SU-DHL-6 (cell line): ENCODE data around the gene DCTN2.

Source experiments
- H2AFZ ChIP-seq: fragments of 200-600 bp; sonication (generic); 2 replicates; pipeline ENCODE4 v1.6.1; 2014; ENCODE audit warnings: low read depth, mild to moderate bottlenecking, moderate library complexity, mixed read lengths, antibody characterized with exemption, low read length; ENCODE audit not compliant: severe bottlenecking
- H3F3A ChIP-seq: fragments of 200-600 bp; shearing (Covaris generic); 2 replicates; pipeline ENCODE4 v1.6.0; 2016; ENCODE audit warnings: antibody characterized with exemption, mild to moderate bottlenecking; ENCODE audit not compliant: insufficient read depth
- H3K27ac ChIP-seq: fragments of 200-600 bp; sonication (generic); 2 replicates; pipeline ENCODE4 v1.5.1; 2016; ENCODE audit warnings: low read depth, mild to moderate bottlenecking, low read length, moderate library complexity, mixed read lengths
- H3K27me3 ChIP-seq: fragments of 200-600 bp; sonication (generic), shearing (Covaris generic); 2 replicates; pipeline ENCODE4 v1.6.0; 2014; ENCODE audit warnings: mild to moderate bottlenecking, low read length
- H3K36me3 ChIP-seq: fragments of 200-600 bp; sonication (generic); 2 replicates; pipeline ENCODE4 v1.6.1; 2014; ENCODE audit warnings: mild to moderate bottlenecking, low read length, mixed read lengths
- H3K4me2 ChIP-seq: fragments of 300-600, 200-600 bp; shearing (Covaris generic), sonication (generic); 2 replicates; pipeline ENCODE4 v1.6.0; 2014; ENCODE audit warnings: low read length, low read depth, mild to moderate bottlenecking; ENCODE audit not compliant: poor library complexity, severe bottlenecking
- H3K4me3 ChIP-seq: fragments of 200-600 bp; sonication (generic); 2 replicates; pipeline ENCODE4 v1.5.1; 2014; ENCODE audit warnings: antibody characterized with exemption, low read length, mild to moderate bottlenecking, mixed read lengths; ENCODE audit not compliant: insufficient read depth, poor library complexity, severe bottlenecking
- H3K79me2 ChIP-seq: fragments of 200-600 bp; sonication (generic); 2 replicates; pipeline ENCODE4 v1.6.1; 2014; ENCODE audit warnings: mild to moderate bottlenecking, low read length, moderate library complexity; ENCODE audit not compliant: insufficient read depth
- H3K9ac ChIP-seq: fragments of 200-600 bp; sonication (generic); 2 replicates; pipeline ENCODE4 v1.7.0; 2014; ENCODE audit warnings: mild to moderate bottlenecking, low read length
- H3K9me2 ChIP-seq: fragments of 200-600 bp; sonication (generic); replicated peaks from 2 replicates; pipeline ENCODE4 v1.6.1; 2014; ENCODE audit warnings: low read length; ENCODE audit not compliant: insufficient read depth
- H3K9me3 ChIP-seq: fragments of 200-600 bp; sonication (generic); 2 replicates; pipeline ENCODE4 v1.6.1; 2014; ENCODE audit warnings: low read length, mixed read lengths; ENCODE audit not compliant: insufficient read depth
- H4K20me1 ChIP-seq: fragments of 200-600 bp; sonication (generic); 2 replicates; pipeline ENCODE4 v1.6.1; 2014; ENCODE audit warnings: low read depth, mild to moderate bottlenecking, antibody characterized with exemption, low read length, moderate library complexity, mixed read lengths
- EZH2phosphoT487 ChIP-seq: fragments of 200-600 bp; sonication (generic), shearing (Covaris generic); conservative IDR thresholded peaks from 2 replicates; pipeline ENCODE4 v1.6.1; 2018; ENCODE audit warnings: mild to moderate bottlenecking, antibody characterized with exemption, low read length, moderate library complexity, mixed read lengths
- TF ChIP-seq, protein P1 (sequence below): fragments of 200-600 bp; sonication (generic); IDR thresholded peaks from one replicate; pipeline ENCODE4 v1.5.1; 2017; ENCODE audit warnings: antibody characterized with exemption, mild to moderate bottlenecking, low read length, moderate library complexity; ENCODE audit not compliant: insufficient read depth, poor library complexity, severe bottlenecking

DCTN2 gene

DNA sequence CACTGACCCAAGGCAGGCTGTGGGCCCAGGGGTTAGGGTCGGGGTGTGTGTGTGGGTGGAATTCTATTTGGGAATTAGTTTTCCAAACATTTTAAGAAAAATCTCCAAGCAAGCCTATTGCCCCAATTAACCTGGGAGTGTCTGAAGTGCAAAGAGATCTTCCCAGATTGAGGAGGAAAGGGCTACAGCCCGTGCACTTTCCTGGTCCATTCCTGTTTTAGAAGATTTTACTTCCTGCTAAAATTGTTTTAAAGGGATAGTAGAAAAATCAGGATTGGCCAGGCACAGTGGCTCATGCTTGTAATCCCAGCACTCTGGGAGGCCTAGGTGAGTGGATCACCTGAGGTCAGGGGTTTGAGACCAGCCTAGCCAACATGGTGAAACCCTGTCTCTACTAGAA, 5.3 kb downstream of the DCTN2 start:
- Histone ChIP-seq H2AFZ (no peak overlapping the region), H3K9ac (no peak overlapping the region), H3F3A (no peaks in the 10 kb centered on the region), H4K20me1 (no peaks in the 10 kb centered on the region), H3K4me2 (no peak overlapping the region), H3K9me3 (no peaks in the 10 kb centered on the region), H3K27ac (no peak overlapping the region), H3K4me3 (no peak overlapping the region), H3K36me3 (no peaks in the 10 kb centered on the region), H3K79me2 (peaks cover 22% of the 10 kb centered on the region; the same call in 1 of the 2 replicates), H3K27me3 (no peaks in the 10 kb centered on the region), H3K9me2 (no peaks in the 10 kb centered on the region)
- TF ChIP-seq EZH2phosphoT487: no peak

DNA sequence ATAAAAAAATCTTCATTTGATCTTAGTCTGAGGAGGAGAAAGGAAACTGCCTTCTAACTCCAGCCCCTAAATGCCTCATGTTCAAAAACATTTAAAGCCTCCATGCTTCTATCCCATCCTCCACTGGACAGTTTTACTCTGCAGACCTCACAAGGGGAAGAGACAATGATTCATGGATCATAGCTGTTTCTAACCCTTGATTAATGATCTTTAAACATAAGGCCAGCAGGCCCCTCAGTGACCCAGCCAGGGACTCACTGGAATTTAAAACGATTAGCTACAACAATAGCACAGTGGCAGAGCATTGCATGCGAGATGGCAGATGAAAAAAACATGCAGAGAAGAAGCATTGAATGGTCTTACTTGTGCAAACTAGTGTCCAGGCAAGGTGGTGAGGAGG, 6.0 kb downstream of the DCTN2 start:
- H3F3A ChIP-seq: no peaks in the 10 kb centered on the region
- H3K4me3 ChIP-seq: no peak overlapping the region
- H3K36me3 ChIP-seq: no peaks in the 10 kb centered on the region
- no peaks in the 10 kb centered on the region for H3K9me3 ChIP-seq
- H3K4me2 ChIP-seq: no peak overlapping the region
- TF ChIP-seq, protein P1, sequence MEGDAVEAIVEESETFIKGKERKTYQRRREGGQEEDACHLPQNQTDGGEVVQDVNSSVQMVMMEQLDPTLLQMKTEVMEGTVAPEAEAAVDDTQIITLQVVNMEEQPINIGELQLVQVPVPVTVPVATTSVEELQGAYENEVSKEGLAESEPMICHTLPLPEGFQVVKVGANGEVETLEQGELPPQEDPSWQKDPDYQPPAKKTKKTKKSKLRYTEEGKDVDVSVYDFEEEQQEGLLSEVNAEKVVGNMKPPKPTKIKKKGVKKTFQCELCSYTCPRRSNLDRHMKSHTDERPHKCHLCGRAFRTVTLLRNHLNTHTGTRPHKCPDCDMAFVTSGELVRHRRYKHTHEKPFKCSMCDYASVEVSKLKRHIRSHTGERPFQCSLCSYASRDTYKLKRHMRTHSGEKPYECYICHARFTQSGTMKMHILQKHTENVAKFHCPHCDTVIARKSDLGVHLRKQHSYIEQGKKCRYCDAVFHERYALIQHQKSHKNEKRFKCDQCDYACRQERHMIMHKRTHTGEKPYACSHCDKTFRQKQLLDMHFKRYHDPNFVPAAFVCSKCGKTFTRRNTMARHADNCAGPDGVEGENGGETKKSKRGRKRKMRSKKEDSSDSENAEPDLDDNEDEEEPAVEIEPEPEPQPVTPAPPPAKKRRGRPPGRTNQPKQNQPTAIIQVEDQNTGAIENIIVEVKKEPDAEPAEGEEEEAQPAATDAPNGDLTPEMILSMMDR: no peak
- TF ChIP-seq EZH2phosphoT487: no peak
- no peaks in the 10 kb centered on the region for H3K9me2 ChIP-seq
- H3K27me3 ChIP-seq: no peaks in the 10 kb centered on the region
- no peak overlapping the region for H3K27ac ChIP-seq
- H2AFZ ChIP-seq: no peak overlapping the region
- H4K20me1 ChIP-seq: no peaks in the 10 kb centered on the region
- peaks cover 14% of the 10 kb centered on the region; the same call in 1 of the 2 replicates for H3K79me2 ChIP-seq
- no peak overlapping the region for H3K9ac ChIP-seq

DNA sequence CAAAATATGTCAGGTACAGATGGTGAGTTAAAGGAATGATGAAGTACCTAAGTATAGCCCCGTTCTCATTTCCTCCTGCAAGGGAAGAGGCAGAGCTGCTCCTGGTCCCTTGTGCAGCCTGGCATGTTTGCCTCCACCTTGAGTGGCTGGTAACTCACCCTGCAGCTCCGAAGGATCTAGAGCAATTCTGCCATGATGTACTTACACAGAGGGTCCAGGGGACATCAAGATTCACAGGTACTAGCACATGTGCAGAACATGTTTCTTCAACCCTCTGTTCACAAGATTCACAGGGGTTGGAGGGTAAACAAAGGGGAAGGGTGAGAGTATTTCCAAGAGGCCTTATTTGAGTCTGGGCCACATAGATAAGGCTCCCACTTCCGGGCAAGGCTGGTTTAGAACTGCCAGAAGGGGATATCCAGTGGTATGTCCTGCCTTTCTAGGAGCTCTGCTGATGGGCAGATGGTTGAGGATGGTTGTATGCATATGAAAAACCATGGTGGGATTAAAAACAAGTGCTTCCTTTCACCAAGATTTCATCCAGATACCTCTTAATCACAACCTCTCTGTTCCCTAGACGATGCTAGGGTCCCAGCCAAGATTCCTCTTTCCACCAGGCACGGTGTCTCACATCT, 7.7 kb downstream of the DCTN2 start:
- Histone ChIP-seq H3K4me3 (no peak overlapping the region), H3K36me3 (no peaks in the 10 kb centered on the region), H3F3A (no peaks in the 10 kb centered on the region), H2AFZ (no peak overlapping the region), H3K9me3 (no peaks in the 10 kb centered on the region), H3K79me2 (no peaks in the 10 kb centered on the region; the same call in 1 of the 2 replicates), H3K4me2 (no peak overlapping the region), H3K27ac (no peak overlapping the region), H3K9ac (no peak overlapping the region), H3K9me2 (no peaks in the 10 kb centered on the region), H4K20me1 (no peaks in the 10 kb centered on the region), H3K27me3 (no peaks in the 10 kb centered on the region)
- no peak for TF ChIP-seq EZH2phosphoT487
- TF ChIP-seq, protein P1: no peak

DNA sequence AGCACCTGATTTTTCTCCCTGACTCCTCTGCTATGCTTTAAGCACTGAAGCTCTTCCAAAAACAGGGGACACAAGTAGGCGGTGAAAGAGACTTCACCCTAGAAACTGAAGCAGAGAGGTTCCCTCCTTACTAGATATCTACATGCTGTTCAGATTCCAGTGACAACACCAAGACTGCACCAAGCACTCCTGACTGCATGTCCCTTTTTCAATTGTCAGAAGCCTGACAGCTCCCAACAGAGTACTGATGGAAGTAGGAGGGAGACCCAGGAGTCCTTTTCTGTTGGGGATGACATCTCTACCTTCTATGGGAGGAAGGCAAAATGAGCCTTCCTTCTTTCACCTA, 10.4 kb downstream of the DCTN2 start:
- no peaks in the 10 kb centered on the region for H3F3A ChIP-seq
- H3K4me2 ChIP-seq: no peak overlapping the region
- TF ChIP-seq, protein P1: no peak
- TF ChIP-seq EZH2phosphoT487: no peak

More for the DNA sequence above, 10.4 kb downstream of the DCTN2 start:
- H3K27me3 ChIP-seq: no peaks in the 10 kb centered on the region
- no peak overlapping the region for H3K27ac ChIP-seq
- H3K9me2 ChIP-seq: no peaks in the 10 kb centered on the region
- H3K9me3 ChIP-seq: no peaks in the 10 kb centered on the region
- H2AFZ ChIP-seq: no peak overlapping the region
- H4K20me1 ChIP-seq: no peaks in the 10 kb centered on the region
- H3K4me3 ChIP-seq: no peak overlapping the region
- H3K36me3 ChIP-seq: no peaks in the 10 kb centered on the region
- no peaks in the 10 kb centered on the region for H3K79me2 ChIP-seq
- no peak overlapping the region for H3K9ac ChIP-seq
